Type B pancreatic cell (in vitro differentiated cells): Measurements from ENCODE around the gene TBC1D12. TPM values are rescaled to one million over a fixed set of nuclear protein-coding genes. Genes with fewer than 3 reads are reported as not detected.
"Not testable (repeated sequence)": the region's sequence is repeated elsewhere in the genome, so short reads cannot be mapped to it uniquely, and the experiment has no call there.

Experiments
- DNase-seq: peaks from one replicate; pipeline ENCODE4 v3.0.0; 2021; ENCODE audit warnings: mixed read lengths; ENCODE audit not compliant: unreplicated experiment; ENCODE audit errors: extremely low spot score
- H3K27ac Mint-ChIP-seq: 2 replicates; pipeline ENCODE4 v1.8.0; 2021; ENCODE audit warnings: mild to moderate bottlenecking, mixed read lengths
- H3K27me3 Mint-ChIP-seq: 2 replicates; pipeline ENCODE4 v1.8.0; 2021; ENCODE audit warnings: mixed read lengths
- H3K36me3 Mint-ChIP-seq: 2 replicates; pipeline ENCODE4 v1.8.0; 2021; ENCODE audit warnings: mixed read lengths
- H3K4me1 Mint-ChIP-seq: one replicate; pipeline ENCODE4 v1.8.0; 2021; ENCODE audit warnings: mixed read lengths; ENCODE audit not compliant: unreplicated experiment
- H3K4me3 Mint-ChIP-seq: 2 replicates; pipeline ENCODE4 v1.8.0; 2021; ENCODE audit warnings: mild to moderate bottlenecking, mixed read lengths
- H3K9me3 Mint-ChIP-seq: 2 replicates; pipeline ENCODE4 v1.8.0; 2021; ENCODE audit warnings: mixed read lengths
- total RNA-seq: library from RNA; stranded (reverse); gene quantifications from 2 replicates; pipeline ENCODE4 v1.2.1, GENCODE V29; 2021; ENCODE audit warnings: low replicate concordance
- TF ChIP-seq, protein P1 (sequence below): fragments of 200-600 bp; sonication (generic); conservative IDR thresholded peaks from 2 replicates; pipeline ENCODE4 v1.5.0; 2021; ENCODE audit warnings: antibody characterized with exemption, mild to moderate bottlenecking

TBC1D12 gene
- total RNA-seq, 1 donor from 2014 or later: 9.0 TPM

DNA sequence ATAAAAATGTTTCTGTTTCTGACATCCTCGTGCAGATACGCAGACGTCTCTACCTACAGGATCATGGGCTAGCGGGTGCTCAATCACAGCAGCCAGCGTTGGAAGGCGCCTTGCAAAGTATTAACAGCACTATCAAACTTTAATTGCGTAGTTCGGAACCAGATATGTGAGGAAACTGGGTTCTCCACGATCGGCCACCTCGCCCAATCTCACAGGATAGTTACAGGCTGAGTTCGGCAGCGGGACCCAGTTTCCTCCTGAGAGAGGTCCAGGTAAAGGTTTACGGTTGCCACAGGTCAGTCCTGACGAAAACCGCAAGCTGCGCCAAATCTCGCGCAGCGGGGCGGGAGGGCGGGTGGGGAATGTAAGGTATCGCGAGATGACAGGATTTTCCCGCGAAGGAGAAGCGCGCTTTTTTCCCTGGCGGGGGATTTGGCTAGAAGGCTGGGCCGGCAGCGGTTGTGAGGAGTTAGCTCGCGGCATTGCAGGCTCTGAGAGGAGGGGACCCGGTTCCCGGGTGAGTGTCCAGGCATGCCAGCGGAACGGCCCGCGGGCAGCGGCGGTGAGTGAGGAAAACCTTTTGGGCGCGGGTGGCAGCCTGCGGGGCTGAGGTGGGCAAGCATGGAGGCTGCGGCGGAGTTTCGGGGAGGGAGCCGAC, 143.2 kb downstream of the TBC1D12 start, which contains the start of gene HELLS:
Gene HELLS (plus strand): TSS at position 398 of the 658 bp plus-strand sequence. CDS start 134 bp downstream, at position 532.
- Mint-ChIP-seq H3K9me3 (no peaks in the 10 kb centered on the region), H3K4me1 (peaks cover 20% of the 10 kb centered on the region), H3K27ac (peak within 1 kb of the TSS; percentile 92), H3K27me3 (no peaks in the 10 kb centered on the region), H3K4me3 (peak within 1 kb of the TSS; percentile 98), H3K36me3 (peaks cover 4% of the 10 kb centered on the region)
- TF ChIP-seq, protein P1, sequence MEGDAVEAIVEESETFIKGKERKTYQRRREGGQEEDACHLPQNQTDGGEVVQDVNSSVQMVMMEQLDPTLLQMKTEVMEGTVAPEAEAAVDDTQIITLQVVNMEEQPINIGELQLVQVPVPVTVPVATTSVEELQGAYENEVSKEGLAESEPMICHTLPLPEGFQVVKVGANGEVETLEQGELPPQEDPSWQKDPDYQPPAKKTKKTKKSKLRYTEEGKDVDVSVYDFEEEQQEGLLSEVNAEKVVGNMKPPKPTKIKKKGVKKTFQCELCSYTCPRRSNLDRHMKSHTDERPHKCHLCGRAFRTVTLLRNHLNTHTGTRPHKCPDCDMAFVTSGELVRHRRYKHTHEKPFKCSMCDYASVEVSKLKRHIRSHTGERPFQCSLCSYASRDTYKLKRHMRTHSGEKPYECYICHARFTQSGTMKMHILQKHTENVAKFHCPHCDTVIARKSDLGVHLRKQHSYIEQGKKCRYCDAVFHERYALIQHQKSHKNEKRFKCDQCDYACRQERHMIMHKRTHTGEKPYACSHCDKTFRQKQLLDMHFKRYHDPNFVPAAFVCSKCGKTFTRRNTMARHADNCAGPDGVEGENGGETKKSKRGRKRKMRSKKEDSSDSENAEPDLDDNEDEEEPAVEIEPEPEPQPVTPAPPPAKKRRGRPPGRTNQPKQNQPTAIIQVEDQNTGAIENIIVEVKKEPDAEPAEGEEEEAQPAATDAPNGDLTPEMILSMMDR: no peak
- DNase-seq: peak; percentile 88

DNA sequence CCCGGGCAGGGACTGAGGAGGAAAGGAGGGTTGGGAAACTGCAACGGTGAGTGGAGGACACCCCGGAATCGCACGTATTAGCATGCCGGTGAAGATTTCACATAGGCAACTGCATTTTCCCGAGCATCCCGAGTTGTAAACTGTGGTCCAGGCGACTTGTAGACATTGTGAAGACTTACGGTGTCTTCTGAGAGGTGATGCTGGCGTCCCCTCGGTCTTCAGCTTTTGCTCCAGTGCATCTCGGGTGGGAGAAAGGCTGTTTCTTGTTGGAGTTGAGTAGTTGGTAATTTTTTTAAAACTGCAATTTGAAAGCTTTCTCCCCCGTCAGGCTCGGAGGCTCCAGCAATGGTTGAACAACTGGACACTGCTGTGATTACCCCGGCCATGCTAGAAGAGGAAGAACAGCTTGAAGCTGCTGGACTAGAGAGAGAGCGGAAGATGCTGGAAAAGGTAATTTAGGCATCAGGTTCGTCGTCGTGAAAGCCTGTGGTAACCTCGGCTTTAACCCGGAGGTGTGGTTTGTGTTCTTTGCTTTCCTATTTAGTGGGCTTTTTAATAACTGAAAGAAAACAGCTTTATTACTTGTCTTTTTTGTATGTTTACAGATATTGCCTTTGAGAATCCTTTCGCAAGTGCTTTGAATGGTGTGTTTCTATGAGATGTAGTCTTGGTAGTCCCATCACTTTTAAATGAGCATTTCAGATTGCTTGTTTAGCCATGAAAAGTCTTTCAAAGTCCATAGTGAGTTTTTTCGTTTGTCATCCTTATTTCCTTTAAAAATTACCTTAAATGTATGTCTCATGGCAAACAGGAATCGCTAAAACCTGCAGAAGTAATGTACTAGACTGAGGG, 143.9 kb downstream of the TBC1D12 start:
- TF ChIP-seq, protein P1: no peak
- DNase-seq: no peak
- Mint-ChIP-seq H3K36me3 (peaks cover 4% of the 10 kb centered on the region), H3K9me3 (no peaks in the 10 kb centered on the region), H3K27ac (peak overlapping the region; percentile 92), H3K4me3 (peak overlapping the region; percentile 98), H3K27me3 (no peaks in the 10 kb centered on the region), H3K4me1 (peaks cover 20% of the 10 kb centered on the region)

DNA sequence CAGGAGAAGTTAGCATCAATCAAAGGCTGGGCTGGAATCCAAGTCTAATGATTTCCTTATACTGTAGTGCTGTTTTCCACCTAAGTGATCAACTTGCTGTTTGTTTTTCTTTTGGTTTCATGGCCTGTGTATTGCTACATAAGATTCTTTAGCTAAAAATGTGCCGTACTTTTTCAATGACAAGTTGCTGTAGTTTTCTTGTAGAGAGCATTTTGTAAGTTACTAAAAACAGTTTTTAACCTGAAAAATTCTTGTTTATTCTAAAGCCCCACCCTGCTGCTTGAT, 144.5 kb downstream of the TBC1D12 start:
- H3K4me3 Mint-ChIP-seq: peak overlapping the region; percentile 98
- TF ChIP-seq, protein P1: no peak
- no peaks in the 10 kb centered on the region for H3K27me3 Mint-ChIP-seq
- H3K27ac Mint-ChIP-seq: peak overlapping the region; percentile 92
- no peak for DNase-seq
- H3K9me3 Mint-ChIP-seq: no peaks in the 10 kb centered on the region
- H3K4me1 Mint-ChIP-seq: peaks cover 20% of the 10 kb centered on the region
- peaks cover 4% of the 10 kb centered on the region for H3K36me3 Mint-ChIP-seq

DNA sequence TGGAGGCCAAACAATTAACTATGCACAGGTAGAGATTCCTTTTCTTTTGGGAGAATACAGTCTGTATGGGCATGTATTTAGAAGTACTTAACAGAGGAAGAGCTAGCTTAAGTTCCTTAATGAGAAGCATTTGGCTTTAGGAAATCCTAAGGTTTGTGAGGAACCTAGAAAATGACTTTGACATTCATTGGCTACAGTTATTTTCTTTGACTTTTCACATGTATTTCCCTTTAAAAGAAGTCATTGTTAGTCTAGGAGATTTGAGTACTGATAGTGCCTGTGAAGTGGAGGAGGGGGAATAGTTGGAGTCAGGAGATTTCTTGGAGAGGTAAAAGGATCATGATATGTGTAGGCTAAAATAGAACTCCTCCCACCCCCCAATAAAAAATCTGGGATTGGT, 146.9 kb downstream of the TBC1D12 start:
- no peak overlapping the region for H3K27ac Mint-ChIP-seq
- peaks cover 20% of the 10 kb centered on the region for H3K4me1 Mint-ChIP-seq
- H3K27me3 Mint-ChIP-seq: no peaks in the 10 kb centered on the region
- H3K4me3 Mint-ChIP-seq: no peak overlapping the region
- TF ChIP-seq, protein P1: no peak
- peaks cover 8% of the 10 kb centered on the region for H3K36me3 Mint-ChIP-seq
- H3K9me3 Mint-ChIP-seq: no peaks in the 10 kb centered on the region
- no peak for DNase-seq

DNA sequence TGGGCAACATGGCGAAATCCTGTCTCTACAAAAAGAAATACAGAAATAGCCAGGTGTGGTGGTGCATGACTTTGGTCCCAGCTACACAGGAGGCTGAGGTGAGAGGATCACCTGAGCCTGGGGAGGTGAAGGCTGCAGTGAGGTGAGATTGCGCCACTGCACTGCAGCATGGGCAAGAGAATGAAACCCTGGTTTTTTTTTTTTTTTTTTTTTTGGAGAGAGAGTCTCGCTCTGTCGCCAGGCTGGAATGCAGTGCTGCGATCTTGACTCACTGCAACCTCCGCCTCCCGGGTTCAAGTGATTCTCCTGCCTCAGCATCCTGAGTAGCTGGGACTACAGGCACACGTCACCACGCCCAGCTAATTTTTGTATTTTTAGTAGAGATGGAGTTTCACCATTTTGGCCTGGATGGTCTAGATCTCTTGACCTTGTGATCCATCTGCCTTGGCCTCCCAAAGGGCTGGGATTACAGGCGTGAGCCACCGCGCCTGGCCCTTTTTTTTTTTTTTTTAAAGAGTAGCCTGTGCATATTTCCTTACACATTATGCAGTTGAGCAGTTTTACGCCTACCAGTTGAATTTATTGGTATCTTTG, 165.5 kb downstream of the TBC1D12 start:
- H3K36me3 Mint-ChIP-seq: peaks cover 15% of the 10 kb centered on the region
- H3K4me1 Mint-ChIP-seq, H3K27ac Mint-ChIP-seq, H3K4me3 Mint-ChIP-seq, DNase-seq, H3K27me3 Mint-ChIP-seq, H3K9me3 Mint-ChIP-seq: not testable (repeated sequence)

DNA sequence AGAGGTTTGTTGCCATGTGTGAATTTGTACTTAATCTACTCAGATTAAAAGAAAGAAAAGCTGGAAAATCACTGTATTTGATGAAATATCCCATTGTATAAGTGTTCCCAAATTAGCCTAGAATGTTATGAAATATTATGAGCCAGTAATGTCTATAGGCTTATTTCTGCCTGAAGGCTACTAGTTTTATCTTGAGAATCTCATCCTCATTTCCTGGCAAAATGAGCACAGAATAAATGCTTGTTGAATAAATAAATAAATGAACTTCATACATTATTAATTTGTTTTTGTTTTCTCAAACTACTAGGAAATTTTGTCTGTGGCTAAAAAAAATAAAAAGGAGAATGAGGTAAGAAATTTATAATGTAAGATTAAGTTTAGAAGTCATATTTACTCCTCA, 168.7 kb downstream of the TBC1D12 start:
- no peaks in the 10 kb centered on the region for H3K4me1 Mint-ChIP-seq
- no peak for DNase-seq
- peaks cover 19% of the 10 kb centered on the region for H3K36me3 Mint-ChIP-seq
- no peaks in the 10 kb centered on the region for H3K27me3 Mint-ChIP-seq
- H3K4me3 Mint-ChIP-seq: no peak overlapping the region
- TF ChIP-seq, protein P1: no peak
- no peak overlapping the region for H3K27ac Mint-ChIP-seq
- no peaks in the 10 kb centered on the region for H3K9me3 Mint-ChIP-seq
